ENCODE data around the gene GNB1. TPM values are rescaled to one million over a fixed set of nuclear protein-coding genes. Genes with fewer than 3 reads are reported as not detected.

GNB1 gene
- total and polyA plus RNA-seq, 8 donors = 49.6 to 195 (median 125) TPM

- no peak for DNase-seq
- H3K36me3 ChIP-seq = no peaks in the 10 kb centered on the region
- peaks cover 18 to 70% (median 62%) of the 10 kb centered on the region in 4 donors for H3K4me1 ChIP-seq
- peaks cover 0 to 23% (median 4%) of the 10 kb centered on the region in 3 donors for H3K27me3 ChIP-seq
- H3K4me3 ChIP-seq = no peak overlapping the region
- 85 to 89% (median 87%) methylated on average over 19 of the region's 19 CpGs for WGBS, 5 donors
- TF ChIP-seq CTCF (IDR thresholded peaks at IDR 0.05) (no peak), EP300 (IDR thresholded peaks at IDR 0.05) (no peak), POLR2AphosphoS5 (IDR thresholded peaks at IDR 0.05) (no peak), POLR2A (IDR thresholded peaks at IDR 0.05) (no peak)
- no peaks in the 10 kb centered on the region for H3K9me3 ChIP-seq
- intact Hi-C loops (cut with DNase I; ENCODE audit: low total_unique reads) = no loop called here
- H3K27ac ChIP-seq = peak overlapping the region in 1 of 5 donors; percentile 51
Measured at GRCh38 chr1:1893291-1893985, 2.6 kb upstream of the GNB1 start.

DNA sequence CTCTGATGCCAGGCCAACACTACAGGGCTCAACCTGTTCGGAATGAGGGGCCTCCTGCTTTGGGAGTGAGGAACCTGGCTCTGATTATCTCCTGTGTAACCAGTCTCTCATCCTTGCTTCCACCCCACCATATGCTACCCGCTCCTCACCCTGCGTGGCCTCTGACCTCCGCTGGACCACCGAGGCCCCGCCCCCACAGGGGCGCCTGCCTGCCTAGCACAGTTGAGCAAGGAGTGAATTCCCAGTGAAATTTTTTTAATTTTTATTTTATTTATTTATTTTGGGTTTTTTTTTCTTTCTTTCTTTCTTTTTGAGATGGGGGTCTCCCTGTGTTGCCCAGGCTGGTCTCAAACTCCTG lies 1.9 kb upstream of the GNB1 start:
- Histone ChIP-seq H3K9me3 (no peaks in the 10 kb centered on the region), H3K4me3 (peak overlapping the region in 2 of 4 donors; percentile 77 to 84), H3K4me1 (peaks cover 25 to 77% (median 69%) of the 10 kb centered on the region in 4 donors), H3K36me3 (no peaks in the 10 kb centered on the region), H3K27me3 (peaks cover 0 to 23% (median 4%) of the 10 kb centered on the region in 3 donors), H3K27ac (peak overlapping the region in 3 of 5 donors; percentile 94 to 100 (median 98))
- TF ChIP-seq EP300 (IDR thresholded peaks at IDR 0.05) (no peak), CTCF (IDR thresholded peaks at IDR 0.05) (no peak), POLR2AphosphoS5 (IDR thresholded peaks at IDR 0.05) (no peak), POLR2A (IDR thresholded peaks at IDR 0.05) (no peak)
- WGBS, 5 donors = 53 to 81% (median 67%) methylated on average over 7 of the region's 7 CpGs
- DNase-seq = no peak
- intact Hi-C loops (cut with DNase I; ENCODE audit: low total_unique reads) = no loop called here

DNA sequence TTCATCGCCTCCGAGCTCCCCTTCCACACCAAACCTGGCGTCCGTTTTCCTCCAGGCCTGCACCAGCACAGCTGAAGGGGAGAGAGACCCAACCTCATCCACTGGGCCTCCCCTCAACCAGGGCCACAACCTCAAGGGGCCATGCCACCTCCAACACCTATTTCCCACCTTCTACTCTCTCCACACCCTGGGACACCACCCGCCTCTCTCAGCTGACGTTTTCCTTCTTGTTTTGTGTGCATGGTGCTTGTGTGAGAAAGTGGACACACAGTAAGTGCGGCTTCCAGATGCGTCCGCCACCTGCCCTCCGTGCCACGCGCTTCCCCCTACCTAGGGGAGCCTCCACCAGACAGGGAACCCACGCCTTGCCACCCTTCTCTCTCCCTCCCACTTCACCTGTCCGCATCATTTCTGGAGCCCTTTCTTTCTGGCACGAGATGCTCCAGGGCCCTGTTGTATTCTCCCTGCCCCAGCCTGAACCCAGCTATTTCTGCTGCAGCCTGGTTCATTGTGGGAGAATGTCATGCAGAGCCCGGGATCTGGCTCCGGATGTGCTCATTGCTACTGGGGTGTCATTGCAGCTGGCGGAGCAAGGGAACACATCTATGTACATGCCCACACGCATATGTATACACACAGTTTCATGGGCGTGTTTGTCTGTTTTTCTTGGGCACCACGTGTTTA lies 1.3 kb upstream of the GNB1 start:
- 21 to 48% (median 29%) methylated on average over 21 of the region's 21 CpGs for WGBS, 5 donors
- Histone ChIP-seq H3K27ac (peak overlapping the region; percentile 94 to 100 (median 96)), H3K9me3 (no peaks in the 10 kb centered on the region), H3K4me1 (peaks cover 29 to 82% (median 74%) of the 10 kb centered on the region in 4 donors), H3K27me3 (peaks cover 0 to 23% (median 4%) of the 10 kb centered on the region in 3 donors), H3K4me3 (peak overlapping the region; percentile 77 to 94 (median 86)), H3K36me3 (no peaks in the 10 kb centered on the region)
- TF ChIP-seq CTCF (IDR thresholded peaks at IDR 0.05) = no peak
- no peak for TF ChIP-seq EP300 (IDR thresholded peaks at IDR 0.05)
- TF ChIP-seq POLR2AphosphoS5 (IDR thresholded peaks at IDR 0.05) = no peak
- no peak for TF ChIP-seq POLR2A (IDR thresholded peaks at IDR 0.05)
- intact Hi-C loops (cut with DNase I; ENCODE audit: low total_unique reads) = no loop called here
- DNase-seq = peak in 1 of 2 donors; percentile 29

DNA sequence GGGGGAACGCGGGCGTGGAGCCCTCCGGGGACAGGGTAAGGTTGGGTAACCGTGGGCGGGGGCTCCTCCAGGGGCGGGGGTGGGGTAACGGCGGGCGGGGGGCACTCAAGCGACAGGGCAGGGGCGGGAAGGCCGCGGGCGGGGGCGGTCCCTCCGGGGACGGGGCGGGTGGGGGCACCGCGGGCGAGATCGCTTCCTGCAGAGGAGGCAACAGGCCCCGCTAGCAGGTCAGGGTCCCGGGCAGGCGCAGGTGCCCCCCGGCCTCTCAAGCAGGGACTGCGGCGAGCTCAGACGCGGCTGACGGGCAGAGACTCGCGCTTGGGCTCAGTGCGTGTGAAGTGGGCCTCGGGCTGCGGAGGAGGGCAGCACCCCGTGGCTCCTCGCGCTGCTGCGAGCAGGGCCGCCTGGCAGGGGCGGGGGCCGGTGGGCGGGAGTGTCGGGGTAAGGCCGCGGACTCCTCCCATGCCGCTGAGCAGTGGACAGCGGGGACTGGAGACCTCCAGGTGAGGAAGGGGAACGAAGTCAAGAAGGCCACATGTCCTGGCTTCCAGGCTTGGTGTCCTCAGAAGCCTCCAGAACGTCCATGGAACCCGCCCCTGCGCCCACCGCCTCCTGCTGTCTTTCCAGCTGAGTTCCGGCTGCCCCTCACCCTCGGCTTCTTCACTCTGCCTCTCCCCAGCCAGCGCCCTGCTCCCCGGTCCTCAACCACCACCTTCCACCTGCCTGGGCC lies 627 bp upstream of the GNB1 start:
- Histone ChIP-seq H3K27me3 (peaks cover 0 to 23% (median 4%) of the 10 kb centered on the region in 3 donors), H3K27ac (peak overlapping the region; percentile 94 to 100 (median 96)), H3K4me1 (peaks cover 29 to 80% (median 75%) of the 10 kb centered on the region in 4 donors), H3K4me3 (peak overlapping the region; percentile 77 to 94 (median 86)), H3K9me3 (no peaks in the 10 kb centered on the region), H3K36me3 (no peaks in the 10 kb centered on the region)
- 1 to 3% (median 1%) methylated on average over 25 to 58 of the region's 59 CpGs for WGBS, 5 donors
- intact Hi-C loops (cut with DNase I; ENCODE audit: low total_unique reads) = no loop called here
- no peak for TF ChIP-seq POLR2A (IDR thresholded peaks at IDR 0.05)
- peak in 2 of 3 donors; percentile 55 to 62 for TF ChIP-seq POLR2AphosphoS5 (IDR thresholded peaks at IDR 0.05)
- TF ChIP-seq CTCF (IDR thresholded peaks at IDR 0.05) = no peak
- TF ChIP-seq EP300 (IDR thresholded peaks at IDR 0.05) = no peak
- DNase-seq = peak; percentile 75 to 91
